OCI-LY1 (cell line): ENCODE data around the gene SHROOM3.

Experiments
- H2AFZ ChIP-seq: fragments of 200-600 bp; sonication (generic), shearing (Covaris generic); 2 replicates; pipeline ENCODE4 v1.6.0; 2014; ENCODE audit warnings: antibody characterized with exemption, mild to moderate bottlenecking, low read length
- H3F3A ChIP-seq: fragments of 200-600 bp; sonication (generic), shearing (Covaris generic); 2 replicates; pipeline ENCODE4 v1.6.0; 2014; ENCODE audit warnings: mild to moderate bottlenecking, antibody characterized with exemption, low read length, moderate library complexity; ENCODE audit not compliant: insufficient read depth
- H3K27ac ChIP-seq: fragments of 200-600 bp; sonication (generic); 2 replicates; pipeline ENCODE4 v1.5.1; 2014; ENCODE audit warnings: low read length, mixed run types, mild to moderate bottlenecking, low read depth; ENCODE audit not compliant: poor library complexity, severe bottlenecking
- H3K27me3 ChIP-seq: fragments of 200-600 bp; sonication (generic); 2 replicates; pipeline ENCODE4 v1.6.0; 2014; ENCODE audit warnings: antibody characterized with exemption, mild to moderate bottlenecking, low read length, moderate library complexity; ENCODE audit not compliant: insufficient read depth
- H3K36me3 ChIP-seq: fragments of 200-600 bp; sonication (generic); 2 replicates; pipeline ENCODE4 v1.6.1; 2014; ENCODE audit warnings: mild to moderate bottlenecking, antibody characterized with exemption, low read length, moderate library complexity, mixed read lengths; ENCODE audit not compliant: insufficient read depth
- H3K4me1 ChIP-seq: fragments of 200-600 bp; sonication (generic); 2 replicates; pipeline ENCODE4 v1.5.1; 2014; ENCODE audit warnings: mild to moderate bottlenecking, low read length, moderate library complexity; ENCODE audit not compliant: insufficient read depth, severe bottlenecking
- H3K4me2 ChIP-seq: fragments of 200-600 bp; sonication (generic), shearing (Covaris generic); 2 replicates; pipeline ENCODE4 v1.6.1; 2014; ENCODE audit warnings: low read length
- H3K4me3 ChIP-seq: fragments of 200-600 bp; sonication (generic); 2 replicates; pipeline ENCODE4 v1.5.1; 2014; ENCODE audit warnings: low read length, low read depth, mild to moderate bottlenecking, mixed read lengths; ENCODE audit not compliant: poor library complexity, severe bottlenecking
- H3K79me2 ChIP-seq: fragments of 200-600 bp; shearing (Covaris generic); 2 replicates; pipeline ENCODE4 v1.6.1; 2016; ENCODE audit warnings: mixed run types, low read length, mixed read lengths; ENCODE audit not compliant: insufficient read depth
- H3K9ac ChIP-seq: fragments of 200-600 bp; sonication (generic), shearing (Covaris generic); 2 replicates; pipeline ENCODE4 v1.6.1; 2014; ENCODE audit warnings: mild to moderate bottlenecking, low read length, mixed read lengths
- H3K9me2 ChIP-seq: fragments of 200-600 bp; sonication (generic), shearing (Covaris generic); 2 replicates; pipeline ENCODE4 v1.6.1; 2014; ENCODE audit warnings: low read depth, mild to moderate bottlenecking, low read length, mixed read lengths
- H3K9me3 ChIP-seq: fragments of 200-600 bp; shearing (Covaris generic); 2 replicates; pipeline ENCODE4 v1.6.1; 2014; ENCODE audit warnings: low read length, mixed read lengths
- H4K20me1 ChIP-seq: fragments of 200-600 bp; sonication (generic), shearing (Covaris generic); 2 replicates; pipeline ENCODE4 v1.6.0; 2016; ENCODE audit warnings: mild to moderate bottlenecking, low read length; ENCODE audit not compliant: insufficient read depth
- CTCF ChIP-seq: fragments of 200-600 bp; sonication (generic), shearing (Covaris generic); IDR thresholded peaks from 2 replicates; pipeline ENCODE4 v1.5.1; 2017; ENCODE audit warnings: mild to moderate bottlenecking, antibody characterized with exemption, low read length, moderate library complexity, mixed read lengths
- EZH2 ChIP-seq: fragments of 200-600 bp; sonication (generic), shearing (Covaris generic); IDR thresholded peaks from 2 replicates; pipeline ENCODE4 v1.8.0; 2017; ENCODE audit warnings: borderline replicate concordance, mixed run types, mild to moderate bottlenecking, antibody characterized with exemption, low read length, moderate library complexity, mixed read lengths

Gene SHROOM3

DNA sequence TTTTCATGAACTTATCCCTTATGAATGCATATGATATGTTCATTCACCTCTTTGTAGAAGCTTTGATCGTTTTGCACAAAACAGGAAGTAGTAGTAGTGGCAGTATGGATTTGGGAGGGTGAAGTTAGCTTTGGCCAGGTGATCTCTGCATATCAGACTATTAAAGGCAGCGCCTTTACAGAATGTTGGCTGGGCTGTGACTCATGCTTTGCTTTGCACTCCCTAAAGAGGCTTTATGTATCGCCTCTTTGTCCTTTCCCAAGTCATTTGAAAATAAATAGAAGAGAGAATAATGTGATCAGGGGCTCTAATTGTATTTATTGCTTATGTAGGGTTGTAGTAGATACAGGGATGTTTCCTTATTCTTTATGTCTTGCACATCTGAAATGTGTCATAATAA is 50.4 kb downstream of the SHROOM3 start:
- no peak overlapping the region for H3K4me3 ChIP-seq
- H3K4me2 ChIP-seq, result no peak overlapping the region
- H3K9me3 ChIP-seq, result no peaks in the 10 kb centered on the region
- TF ChIP-seq EZH2 (no peak), CTCF (no peak)
- no peak overlapping the region for H3K9ac ChIP-seq
- H2AFZ ChIP-seq, result no peak overlapping the region
- no peaks in the 10 kb centered on the region for H3K4me1 ChIP-seq
- no peaks in the 10 kb centered on the region for H3K79me2 ChIP-seq
- no peaks in the 10 kb centered on the region for H4K20me1 ChIP-seq
- H3K9me2 ChIP-seq, result no peaks in the 10 kb centered on the region
- no peaks in the 10 kb centered on the region for H3K27me3 ChIP-seq
- no peak overlapping the region for H3K27ac ChIP-seq
- no peaks in the 10 kb centered on the region for H3K36me3 ChIP-seq
- no peaks in the 10 kb centered on the region for H3F3A ChIP-seq

GRCh38 chr4:76486588-76487276 is 51.7 kb downstream of the SHROOM3 start:
- Histone ChIP-seq H3K9me3 (no peaks in the 10 kb centered on the region), H3K36me3 (no peaks in the 10 kb centered on the region), H3K27ac (no peak overlapping the region), H3K79me2 (no peaks in the 10 kb centered on the region), H3K4me1 (no peaks in the 10 kb centered on the region), H3K4me3 (no peak overlapping the region), H4K20me1 (no peaks in the 10 kb centered on the region), H3F3A (no peaks in the 10 kb centered on the region), H3K9me2 (no peaks in the 10 kb centered on the region), H3K9ac (no peak overlapping the region), H3K27me3 (no peaks in the 10 kb centered on the region), H3K4me2 (no peak overlapping the region), H2AFZ (no peak overlapping the region)
- no peak for TF ChIP-seq EZH2
- no peak for TF ChIP-seq CTCF

DNA sequence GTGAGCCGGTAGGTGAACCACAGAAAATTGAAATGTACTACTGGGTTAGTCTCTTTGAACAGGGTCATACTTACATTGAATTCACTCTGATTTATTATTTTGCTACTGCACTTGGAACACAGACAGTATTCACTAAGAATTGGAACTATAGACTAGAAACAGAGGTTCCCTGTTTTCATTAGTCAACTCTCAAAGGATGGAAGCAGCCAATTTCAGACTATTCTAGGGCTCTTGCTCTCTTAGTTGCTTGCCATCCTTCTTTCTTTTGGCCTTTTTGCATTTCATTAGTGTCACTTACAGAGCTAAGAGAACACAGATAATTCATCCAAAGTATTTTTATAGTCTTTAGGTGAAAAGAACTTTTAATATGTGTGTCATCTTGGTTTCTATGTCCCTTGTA is 52.6 kb downstream of the SHROOM3 start:
- H2AFZ ChIP-seq, result no peak overlapping the region
- no peak overlapping the region for H3K27ac ChIP-seq
- H3K9ac ChIP-seq, result no peak overlapping the region
- no peaks in the 10 kb centered on the region for H3K27me3 ChIP-seq
- no peaks in the 10 kb centered on the region for H3F3A ChIP-seq
- no peak overlapping the region for H3K4me2 ChIP-seq
- no peaks in the 10 kb centered on the region for H3K4me1 ChIP-seq
- no peaks in the 10 kb centered on the region for H4K20me1 ChIP-seq
- H3K9me2 ChIP-seq, result no peaks in the 10 kb centered on the region
- H3K79me2 ChIP-seq, result no peaks in the 10 kb centered on the region
- TF ChIP-seq EZH2 (no peak), CTCF (no peak)
- H3K4me3 ChIP-seq, result no peak overlapping the region
- H3K36me3 ChIP-seq, result no peaks in the 10 kb centered on the region
- H3K9me3 ChIP-seq, result no peaks in the 10 kb centered on the region
